HG03108 (cell line): ENCODE data around the gene CNNM4.

Source experiments
- ATAC-seq: cut with Tn5 transposase; IDR thresholded peaks from one replicate; pipeline ENCODE4 v1.9.1; 2021; ENCODE audit warnings: moderate library complexity; ENCODE audit not compliant: unreplicated experiment

The CNNM4 gene

GRCh38 chr2:96758987-96759386, 1.7 kb upstream of the CNNM4 start:
- ATAC-seq: no peak

GRCh38 chr2:96759548-96759947, 1.2 kb upstream of the CNNM4 start:
- no peak for ATAC-seq

- ATAC-seq: peak; percentile 5
These were observed 507 bp downstream of the CNNM4 start for GRCh38 chr2:96760986-96761832.

GRCh38 chr2:96762529-96763311, 2.0 kb downstream of the CNNM4 start:
- no peak for ATAC-seq

GRCh38 chr2:96763511-96764252, 3.0 kb downstream of the CNNM4 start:
- ATAC-seq: no peak

- ATAC-seq: no peak
These were observed 3.5 kb downstream of the CNNM4 start for GRCh38 chr2:96764253-96764637.

- ATAC-seq: no peak
These were observed 6.6 kb downstream of the CNNM4 start for GRCh38 chr2:96767135-96767871.

- ATAC-seq: no peak
These were observed 7.4 kb downstream of the CNNM4 start for GRCh38 chr2:96768083-96768561.

- no peak for ATAC-seq
These were observed 9.1 kb downstream of the CNNM4 start for GRCh38 chr2:96769814-96770213.

GRCh38 chr2:96770442-96771202, 9.9 kb downstream of the CNNM4 start:
- ATAC-seq: no peak

- ATAC-seq: no peak
These were observed 11.3 kb downstream of the CNNM4 start for GRCh38 chr2:96771796-96772618.

GRCh38 chr2:96772903-96773671, 12.4 kb downstream of the CNNM4 start:
- ATAC-seq: no peak

- ATAC-seq: peak; percentile 50
These were observed 13.2 kb downstream of the CNNM4 start for GRCh38 chr2:96773922-96774321.

- ATAC-seq: no peak
These were observed 14.5 kb downstream of the CNNM4 start for GRCh38 chr2:96775160-96775559.

GRCh38 chr2:96783388-96783787, 22.7 kb downstream of the CNNM4 start:
- no peak for ATAC-seq

- no peak for ATAC-seq
These were observed 26.7 kb downstream of the CNNM4 start for GRCh38 chr2:96787411-96787810.

GRCh38 chr2:96788442-96789244, 27.9 kb downstream of the CNNM4 start:
- ATAC-seq: no peak

GRCh38 chr2:96789245-96789617, 28.5 kb downstream of the CNNM4 start:
- ATAC-seq: no peak
